Stomach (tissue), 9 donors: Measurements from ENCODE around the gene PPP4C. TPM values are rescaled to one million over a fixed set of nuclear protein-coding genes. Genes with fewer than 3 reads are reported as not detected.

Experiments
- DNase-seq, 2 donors: peaks; one replicate each; pipeline versions ENCODE4 v3.0.0 to v3.0.0-alpha.2; 2013 to 2019
- H3K27ac ChIP-seq, 5 donors: fragments of 200-600 bp in 4 of 5; sonication (generic) in 4 of 5; one replicate each; pipeline ENCODE4 v1.5.1; 2013 to 2019; ENCODE audit warnings: mild to moderate bottlenecking in 1 of 5, moderate library complexity in 1 of 5
- H3K27me3 ChIP-seq, 3 donors: fragments of 200-600 bp; sonication (generic); one replicate each; pipeline ENCODE4 v1.5.1; 2017 to 2019; ENCODE audit warnings: mixed run types in 1 of 3
- H3K36me3 ChIP-seq, 4 donors: fragments of 200-600 bp; sonication (generic); 1 replicate in 3 of 4; 2 replicates in 1 of 4; pipeline ENCODE4 v1.5.1; 2016 to 2019
- H3K4me1 ChIP-seq, 4 donors: fragments of 200-600 bp; sonication (generic); one replicate each; pipeline ENCODE4 v1.5.1; 2016 to 2019
- H3K4me3 ChIP-seq, 4 donors: fragments of 200-600 bp; sonication (generic) in 3 of 4; one replicate each; pipeline ENCODE4 v1.5.1; 2016 to 2019; ENCODE audit warnings: mild to moderate bottlenecking in 1 of 4
- H3K9me3 ChIP-seq, 4 donors: fragments of 200-600 bp; sonication (generic); one replicate each; pipeline ENCODE4 v1.5.1; 2016 to 2019
- EP300 ChIP-seq: sonication (generic); formaldehyde crosslinking; IDR thresholded peaks from one replicate; pipeline ENCODE4 v1.6.1; 2017; ENCODE audit warnings: antibody characterized with exemption
- POLR2A ChIP-seq, 4 donors: fragments of 450-650 bp; IDR thresholded peaks; one replicate each; pipeline ENCODE4 v1.6.1; 2016; ENCODE audit warnings: antibody characterized with exemption in 4 of 4, control low read depth in 2 of 4, mild to moderate bottlenecking in 1 of 4, moderate library complexity in 1 of 4
- POLR2AphosphoS5 ChIP-seq, 3 donors: sonication (generic); formaldehyde crosslinking; IDR thresholded peaks; one replicate each; pipeline ENCODE4 v1.6.1; 2016; ENCODE audit warnings: antibody characterized with exemption in 3 of 3
- WGBS, 5 donors: extraction: QIAGEN DNeasy Blood & Tissue Kit in 3 of 5; methylation state at CpG; one replicate each; pipeline versions ENCODE4 v1.1.5 to v1.1.7; 2013 to 2018; 5-methylcytosine and 5-hydroxymethylcytosine counted together
- intact Hi-C: fragments of 100-400 bp; cut with DNase I; formaldehyde crosslinking; loops from one replicate; pipeline ENCODE4 v1.15.1; 2023; ENCODE audit warnings: low total_unique reads
- polyA plus RNA-seq, 3 donors: library from polyadenylated mRNA; stranded (reverse); fragments of 200-250 nt; gene quantifications; one replicate each; pipeline ENCODE4 v1.2.3, GENCODE V29; 2013
- total RNA-seq, 5 donors: library from RNA; depleted of rRNA; stranded (reverse); fragments of >200 nt; gene quantifications; one replicate each; pipeline versions ENCODE4 v1.1.0 to v1.2.3, GENCODE V29; 2014 to 2016
- TF ChIP-seq, protein P1 (sequence below), 7 experiments: fragments of 450-650 bp in 4 of 7; fragments of 200-600 bp in 3 of 7; sonication (generic) in 3 of 7; IDR thresholded peaks; one replicate each; pipeline ENCODE4 v1.5.1; 2016 to 2019; ENCODE audit warnings: antibody characterized with exemption in 7 of 7, control low read depth in 2 of 7, mild to moderate bottlenecking in 1 of 7
- donor health status: healthy with polysubstance abuse.
- donor health status: Bipolar disorder and iron deficiency.
- donor health status: healthy.

The PPP4C gene
- total and polyA plus RNA-seq, 8 donors: 21.4 to 118 (median 74.2) TPM

DNA sequence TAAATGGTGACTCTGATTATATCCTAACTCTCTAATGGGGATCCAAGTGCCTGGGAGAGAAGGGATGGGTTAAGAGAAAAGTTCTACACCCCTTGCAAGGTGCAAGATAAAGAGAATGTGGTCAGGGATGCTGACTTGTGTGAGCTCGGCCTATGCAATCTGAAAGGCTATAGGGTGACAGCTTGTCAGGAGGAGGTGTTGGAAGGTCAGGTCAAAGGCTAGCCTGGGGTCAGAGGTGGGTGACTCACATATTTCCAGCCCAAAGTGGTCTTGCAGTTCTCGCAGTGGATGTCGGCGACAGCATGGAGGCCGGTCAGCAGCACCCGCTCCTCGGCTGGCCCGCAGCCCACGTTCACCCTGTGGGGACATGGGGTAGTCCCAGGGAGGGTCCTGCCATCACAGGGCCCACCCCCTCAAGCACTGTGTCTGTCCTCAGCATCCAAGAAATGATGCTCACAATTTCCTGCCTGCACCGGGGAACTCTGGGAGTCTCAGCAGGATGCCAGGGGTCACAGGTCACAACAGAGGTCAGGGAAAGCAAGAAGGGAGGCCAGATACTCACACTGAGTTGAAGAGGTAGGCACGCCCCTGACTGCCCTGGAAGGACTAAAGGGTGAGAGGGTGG lies 18.9 kb downstream of the PPP4C start:
- peaks cover 40 to 62% (median 55%) of the 10 kb centered on the region in 4 donors for H3K4me1 ChIP-seq
- WGBS, 5 donors: 55 to 84% (median 81%) methylated on average over 11 of the region's 11 CpGs
- intact Hi-C loops: no loop called here

DNA sequence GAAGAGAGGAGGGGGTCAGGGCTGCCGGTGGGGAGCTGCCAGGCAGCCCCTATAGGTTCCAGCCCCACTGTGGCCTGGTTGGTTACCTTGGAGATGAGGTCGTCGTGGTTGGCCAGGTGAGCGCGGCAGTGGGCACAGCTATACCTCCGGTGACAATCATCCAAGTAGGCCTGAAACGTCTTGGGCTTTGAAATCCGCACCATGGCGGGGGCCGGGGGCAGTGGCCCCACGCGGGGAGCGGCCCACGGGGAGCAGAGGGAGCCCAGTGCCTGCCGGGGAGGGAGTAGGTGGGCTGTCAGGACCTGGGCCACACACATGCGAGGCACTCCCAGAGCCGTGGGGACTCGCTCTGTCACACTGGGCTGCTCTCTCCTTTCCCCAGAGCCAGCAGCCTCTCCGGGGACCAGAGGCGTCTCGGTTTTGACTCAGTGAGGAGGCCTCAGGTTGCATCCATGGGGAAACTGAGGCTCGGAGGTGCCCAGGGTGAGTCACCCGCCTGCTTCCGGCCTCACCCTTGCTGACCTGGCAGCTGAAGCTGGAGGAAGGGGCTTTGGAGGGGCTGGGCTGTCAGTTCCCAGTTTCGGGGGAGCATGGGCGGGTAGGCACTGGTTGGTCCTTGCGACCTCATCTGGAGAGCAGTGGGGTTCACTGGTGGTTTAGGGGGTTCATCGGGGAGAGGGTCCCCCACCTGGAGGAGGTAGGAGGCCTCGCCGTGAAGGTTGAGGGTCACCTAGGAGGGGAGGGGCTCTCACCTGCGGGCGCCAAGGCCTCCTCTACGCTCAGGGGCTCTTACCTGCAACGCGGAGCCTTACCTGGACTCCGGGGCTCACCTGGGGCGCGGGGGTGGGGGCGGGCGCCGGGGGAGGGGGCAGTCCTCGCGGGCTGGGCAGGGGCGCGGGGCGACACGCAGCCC lies 19.6 kb downstream of the PPP4C start:
- Histone ChIP-seq H3K4me1 (peaks cover 40 to 56% (median 54%) of the 10 kb centered on the region in 4 donors), H3K27ac (peak overlapping the region; percentile 90 to 99 (median 94)), H3K27me3 (no peaks in the 10 kb centered on the region), H3K4me3 (peak overlapping the region; percentile 63 to 89 (median 80)), H3K9me3 (peaks cover 0 to 22% (median 12%) of the 10 kb centered on the region in 4 donors), H3K36me3 (peaks cover 5 to 21% (median 15%) of the 10 kb centered on the region in 4 donors)
- DNase-seq: peak in 1 of 2 donors; percentile 50
- no peak for TF ChIP-seq EP300
- no peak for TF ChIP-seq POLR2A (IDR thresholded peaks at IDR 0.05)
- TF ChIP-seq, protein P1, sequence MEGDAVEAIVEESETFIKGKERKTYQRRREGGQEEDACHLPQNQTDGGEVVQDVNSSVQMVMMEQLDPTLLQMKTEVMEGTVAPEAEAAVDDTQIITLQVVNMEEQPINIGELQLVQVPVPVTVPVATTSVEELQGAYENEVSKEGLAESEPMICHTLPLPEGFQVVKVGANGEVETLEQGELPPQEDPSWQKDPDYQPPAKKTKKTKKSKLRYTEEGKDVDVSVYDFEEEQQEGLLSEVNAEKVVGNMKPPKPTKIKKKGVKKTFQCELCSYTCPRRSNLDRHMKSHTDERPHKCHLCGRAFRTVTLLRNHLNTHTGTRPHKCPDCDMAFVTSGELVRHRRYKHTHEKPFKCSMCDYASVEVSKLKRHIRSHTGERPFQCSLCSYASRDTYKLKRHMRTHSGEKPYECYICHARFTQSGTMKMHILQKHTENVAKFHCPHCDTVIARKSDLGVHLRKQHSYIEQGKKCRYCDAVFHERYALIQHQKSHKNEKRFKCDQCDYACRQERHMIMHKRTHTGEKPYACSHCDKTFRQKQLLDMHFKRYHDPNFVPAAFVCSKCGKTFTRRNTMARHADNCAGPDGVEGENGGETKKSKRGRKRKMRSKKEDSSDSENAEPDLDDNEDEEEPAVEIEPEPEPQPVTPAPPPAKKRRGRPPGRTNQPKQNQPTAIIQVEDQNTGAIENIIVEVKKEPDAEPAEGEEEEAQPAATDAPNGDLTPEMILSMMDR (IDR thresholded peaks at IDR 0.05): no peak
- TF ChIP-seq POLR2AphosphoS5 (IDR thresholded peaks at IDR 0.05): no peak
- intact Hi-C loops: no loop called here
- WGBS, 5 donors: 7 to 19% (median 9%) methylated on average over 22 to 47 of the region's 47 CpGs

More for the DNA sequence above, 18.9 kb downstream of the PPP4C start:
- peak overlapping the region; percentile 90 to 99 (median 94) for H3K27ac ChIP-seq
- TF ChIP-seq POLR2AphosphoS5 (IDR thresholded peaks at IDR 0.05): no peak
- no peak for TF ChIP-seq POLR2A (IDR thresholded peaks at IDR 0.05)
- TF ChIP-seq, protein P1 (IDR thresholded peaks at IDR 0.05): no peak
- no peak for TF ChIP-seq EP300
- H3K27me3 ChIP-seq: no peaks in the 10 kb centered on the region
- DNase-seq: peak in 1 of 2 donors; percentile 45
- H3K9me3 ChIP-seq: peaks cover 0 to 22% (median 12%) of the 10 kb centered on the region in 4 donors
- peak overlapping the region; percentile 63 to 89 (median 80) for H3K4me3 ChIP-seq
- H3K36me3 ChIP-seq: peaks cover 5 to 21% (median 15%) of the 10 kb centered on the region in 4 donors

DNA sequence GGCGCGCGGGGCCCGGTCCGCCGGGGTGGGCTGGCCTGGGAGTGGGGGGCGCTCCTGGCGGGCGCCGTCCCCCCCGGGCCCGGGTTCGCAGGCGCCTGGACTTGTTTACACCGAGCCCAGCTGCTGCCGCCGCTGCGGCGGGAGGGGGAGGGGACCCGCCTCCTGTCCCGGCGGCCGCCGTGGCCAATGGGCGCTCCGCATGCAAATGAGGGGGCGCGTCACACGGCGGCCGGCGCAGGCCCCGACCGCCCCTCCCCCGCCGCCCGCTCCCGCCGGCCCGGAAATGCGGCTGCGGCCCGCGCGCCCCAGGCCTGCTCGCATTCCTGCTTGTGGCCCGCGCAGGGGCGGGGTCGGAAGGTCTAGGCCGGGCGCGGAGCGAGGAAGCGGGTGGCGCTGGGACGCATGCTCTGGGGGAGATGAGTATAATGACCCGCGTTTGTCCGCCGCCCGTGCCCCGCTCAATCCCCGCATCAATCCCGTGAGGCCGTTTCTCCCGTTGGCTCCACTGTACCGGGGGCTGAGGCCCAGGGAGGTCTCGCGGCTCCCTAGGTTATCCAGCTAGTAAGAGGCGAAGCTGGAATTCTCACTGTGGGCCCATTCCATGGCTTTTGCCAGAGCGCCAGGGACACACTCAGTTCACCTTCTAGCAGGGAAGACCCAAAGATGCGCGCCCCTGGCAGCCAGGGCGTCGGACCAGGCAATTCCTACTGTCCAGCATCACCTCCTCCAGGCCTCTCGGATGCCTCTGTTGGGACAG lies 20.5 kb downstream of the PPP4C start, which contains the start of gene YPEL3:
YPEL3 (minus strand) TSS at position 109 of the 757 bp plus-strand sequence. CDS start 731 bp downstream, outside the sequence.
- peaks cover 35 to 48% (median 47%) of the 10 kb centered on the region in 4 donors for H3K4me1 ChIP-seq
- peaks cover 0 to 22% (median 12%) of the 10 kb centered on the region in 4 donors for H3K9me3 ChIP-seq
- 8 to 23% (median 11%) methylated on average over 29 to 76 of the region's 77 CpGs for WGBS, 5 donors
- H3K36me3 ChIP-seq: peaks cover 5 to 21% (median 15%) of the 10 kb centered on the region in 4 donors
- intact Hi-C loops: no loop called here
- TF ChIP-seq POLR2A (IDR thresholded peaks at IDR 0.05) (no peak), POLR2AphosphoS5 (IDR thresholded peaks at IDR 0.05) (peak; percentile 48 to 71 (median 66))
- TF ChIP-seq, protein P1 (IDR thresholded peaks at IDR 0.05): no peak
- peak within 1 kb of the TSS; percentile 90 to 99 (median 94) for H3K27ac ChIP-seq
- H3K4me3 ChIP-seq: peak within 1 kb of the TSS; percentile 63 to 89 (median 80)
- peak; percentile 96 to 98 for DNase-seq
- no peaks in the 10 kb centered on the region for H3K27me3 ChIP-seq
